Spinal cord (tissue), 10 donors: ENCODE results near the gene MAL. TPM values are rescaled to one million over a fixed set of nuclear protein-coding genes. Genes with fewer than 3 reads are reported as not detected.

Experiments
- DNase-seq, 6 donors: peaks; one replicate each; pipeline versions ENCODE4 v3.0.0 to v3.0.0-alpha.2; 2013 to 2015; ENCODE audit warnings: low spot score in 6 of 6, low read depth in 4 of 6
- H3K27ac ChIP-seq: one replicate; pipeline ENCODE4 v1.5.1; 2013; ENCODE audit warnings: low read depth, low read length, control low read depth
- H3K27me3 ChIP-seq: one replicate; pipeline ENCODE4 v1.6.1; 2013; ENCODE audit warnings: low read length; ENCODE audit not compliant: control insufficient read depth, insufficient read depth
- H3K36me3 ChIP-seq: one replicate; pipeline ENCODE4 v1.6.1; 2013; ENCODE audit warnings: low read length; ENCODE audit not compliant: control insufficient read depth, insufficient read depth
- H3K4me1 ChIP-seq: one replicate; pipeline ENCODE4 v1.6.1; 2013; ENCODE audit warnings: low read length; ENCODE audit not compliant: control insufficient read depth, insufficient read depth
- H3K4me3 ChIP-seq: one replicate; pipeline ENCODE4 v1.5.1; 2013; ENCODE audit warnings: low read depth, low read length, control low read depth
- H3K9me3 ChIP-seq: one replicate; pipeline ENCODE4 v1.6.1; 2013; ENCODE audit warnings: low read length; ENCODE audit not compliant: control insufficient read depth, insufficient read depth
- WGBS: methylation state at CpG from one replicate; pipeline ENCODE4 v1.1.5; 2013; ENCODE audit warnings: missing lambda C conversion rate; ENCODE audit not compliant: insufficient coverage; 5-methylcytosine and 5-hydroxymethylcytosine counted together
- polyA plus RNA-seq, 2 donors: library from polyadenylated mRNA; unstranded; fragments of 120-200 nt; gene quantifications; one replicate each; pipeline ENCODE4 v1.2.1, GENCODE V29; 2013; ENCODE audit not compliant: insufficient read length in 2 of 2
- total RNA-seq, 2 donors: library from RNA; depleted of rRNA in 1 of 2; stranded (reverse); fragments of 120-200 nt in 1 of 2; fragments of >200 nt in 1 of 2; gene quantifications; one replicate each; pipeline versions ENCODE4 v1.2.3 to v1.2.4, GENCODE V29; 2013 to 2014
- donor health status: healthy.

MAL gene
- total and polyA plus RNA-seq, 4 donors: 8.2 to 23.0 (median 18.6) TPM

DNA sequence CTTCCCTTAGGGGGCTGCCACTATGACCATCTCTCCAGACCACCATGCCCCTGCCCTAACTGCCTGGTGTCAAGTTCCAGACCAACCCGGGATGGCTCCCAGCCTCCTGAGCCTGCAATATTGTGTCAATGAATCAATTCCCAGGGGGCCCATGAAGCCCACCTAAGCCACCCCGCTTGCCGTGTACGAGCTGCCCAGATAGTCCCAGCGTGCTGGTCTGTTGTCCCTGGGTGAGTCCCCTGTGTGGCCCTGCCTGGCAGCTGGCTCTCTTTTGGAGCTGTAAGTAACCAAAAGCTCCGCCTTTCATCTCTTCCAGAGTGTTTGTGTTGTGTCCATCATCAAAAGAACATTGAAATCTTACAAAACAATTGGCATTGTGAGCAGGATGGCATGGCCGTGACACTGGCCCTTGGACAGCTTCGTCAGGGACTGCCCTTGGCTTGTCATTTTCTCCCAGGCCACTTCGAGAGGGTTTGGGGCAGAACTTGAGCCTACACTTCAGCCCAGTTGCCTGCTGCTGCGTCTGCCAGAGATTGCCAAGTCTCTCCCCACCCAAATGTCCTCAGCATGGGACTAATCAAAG is 11.3 kb upstream of the MAL start:
- H3K27me3 ChIP-seq: peaks cover 4% of the 10 kb centered on the region
- H3K4me1 ChIP-seq: peaks cover under 1% of the 10 kb centered on the region
- no peak overlapping the region for H3K4me3 ChIP-seq
- H3K36me3 ChIP-seq: no peaks in the 10 kb centered on the region
- WGBS: 73% methylated on average over 9 of the region's 10 CpGs
- no peak for DNase-seq
- H3K9me3 ChIP-seq: no peaks in the 10 kb centered on the region
- H3K27ac ChIP-seq: no peak overlapping the region

- H3K27ac ChIP-seq: no peak overlapping the region
- WGBS: 77% methylated on average over 11 of the region's 15 CpGs
Observed at GRCh38 chr2:95015261-95015912, 10.1 kb upstream of the MAL start.

DNA sequence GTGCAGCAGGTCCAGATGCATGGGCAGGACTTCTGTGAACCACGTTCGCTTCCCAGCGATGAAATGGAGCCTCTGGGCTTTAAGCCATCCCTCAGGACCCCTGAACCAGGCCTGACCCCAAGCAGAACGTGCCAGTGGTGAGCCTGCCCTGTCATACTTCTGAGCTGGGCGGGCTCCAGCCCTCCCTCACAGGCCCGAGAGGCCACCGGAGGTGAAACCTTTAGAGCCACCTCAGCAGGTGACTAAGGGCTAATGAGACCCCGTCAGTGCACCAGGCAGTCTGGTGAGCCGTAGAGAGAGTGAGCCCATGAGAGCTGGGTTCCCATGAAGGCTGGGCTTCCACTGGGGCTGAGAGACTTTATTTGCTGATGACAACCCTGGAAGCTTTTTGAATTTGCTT is 8.9 kb upstream of the MAL start:
- Histone ChIP-seq H3K4me1 (peaks cover 6% of the 10 kb centered on the region), H3K4me3 (no peak overlapping the region), H3K27me3 (peaks cover 4% of the 10 kb centered on the region), H3K27ac (no peak overlapping the region), H3K9me3 (no peaks in the 10 kb centered on the region), H3K36me3 (no peaks in the 10 kb centered on the region)
- DNase-seq: no peak
- WGBS: 70% methylated on average over 9 of the region's 9 CpGs

More at GRCh38 chr2:95015261-95015912, 10.1 kb upstream of the MAL start:
- Histone ChIP-seq H3K4me1 (peaks cover 6% of the 10 kb centered on the region), H3K9me3 (no peaks in the 10 kb centered on the region), H3K36me3 (no peaks in the 10 kb centered on the region), H3K27me3 (peaks cover 4% of the 10 kb centered on the region), H3K4me3 (no peak overlapping the region)
- DNase-seq: no peak

- no peak for DNase-seq
- H3K27me3 ChIP-seq: peaks cover 4% of the 10 kb centered on the region
- no peak overlapping the region for H3K27ac ChIP-seq
- no peaks in the 10 kb centered on the region for H3K36me3 ChIP-seq
- H3K4me1 ChIP-seq: peaks cover 10% of the 10 kb centered on the region
- no peaks in the 10 kb centered on the region for H3K9me3 ChIP-seq
- 79% methylated on average over 6 of the region's 9 CpGs for WGBS
- no peak overlapping the region for H3K4me3 ChIP-seq
Observed at GRCh38 chr2:95017071-95017501, 8.4 kb upstream of the MAL start.

GRCh38 chr2:95017836-95018235 is 7.7 kb upstream of the MAL start:
- no peak overlapping the region for H3K27ac ChIP-seq
- peaks cover 7% of the 10 kb centered on the region for H3K27me3 ChIP-seq
- no peaks in the 10 kb centered on the region for H3K9me3 ChIP-seq
- DNase-seq: no peak
- peaks cover 17% of the 10 kb centered on the region for H3K4me1 ChIP-seq
- 88% methylated on average over 10 of the region's 12 CpGs for WGBS
- no peaks in the 10 kb centered on the region for H3K36me3 ChIP-seq
- no peak overlapping the region for H3K4me3 ChIP-seq

DNA sequence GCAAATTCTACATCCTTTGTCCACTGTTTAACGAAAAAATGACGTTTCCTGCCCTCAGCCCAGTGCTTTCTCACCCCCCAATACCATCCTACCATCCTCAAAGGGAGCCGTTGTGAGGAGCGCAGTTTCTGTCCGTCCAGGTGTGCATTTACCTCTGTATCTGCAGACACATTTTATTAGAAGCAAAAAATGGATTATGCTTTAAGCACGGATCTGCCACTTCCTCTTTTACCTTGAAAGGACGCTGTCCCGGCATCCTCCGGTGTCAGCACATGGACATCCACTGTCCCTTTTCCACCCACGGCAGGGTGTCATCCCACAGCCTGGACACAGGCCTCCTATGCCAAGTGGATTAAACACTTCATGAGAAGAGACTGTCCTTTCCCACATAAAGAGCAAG is 7.2 kb upstream of the MAL start:
- no peaks in the 10 kb centered on the region for H3K36me3 ChIP-seq
- peaks cover 18% of the 10 kb centered on the region for H3K4me1 ChIP-seq
- no peak overlapping the region for H3K4me3 ChIP-seq
- H3K27me3 ChIP-seq: peaks cover 9% of the 10 kb centered on the region
- no peak for DNase-seq
- no peak overlapping the region for H3K27ac ChIP-seq
- H3K9me3 ChIP-seq: no peaks in the 10 kb centered on the region
- 76% methylated on average over 6 of the region's 10 CpGs for WGBS

DNA sequence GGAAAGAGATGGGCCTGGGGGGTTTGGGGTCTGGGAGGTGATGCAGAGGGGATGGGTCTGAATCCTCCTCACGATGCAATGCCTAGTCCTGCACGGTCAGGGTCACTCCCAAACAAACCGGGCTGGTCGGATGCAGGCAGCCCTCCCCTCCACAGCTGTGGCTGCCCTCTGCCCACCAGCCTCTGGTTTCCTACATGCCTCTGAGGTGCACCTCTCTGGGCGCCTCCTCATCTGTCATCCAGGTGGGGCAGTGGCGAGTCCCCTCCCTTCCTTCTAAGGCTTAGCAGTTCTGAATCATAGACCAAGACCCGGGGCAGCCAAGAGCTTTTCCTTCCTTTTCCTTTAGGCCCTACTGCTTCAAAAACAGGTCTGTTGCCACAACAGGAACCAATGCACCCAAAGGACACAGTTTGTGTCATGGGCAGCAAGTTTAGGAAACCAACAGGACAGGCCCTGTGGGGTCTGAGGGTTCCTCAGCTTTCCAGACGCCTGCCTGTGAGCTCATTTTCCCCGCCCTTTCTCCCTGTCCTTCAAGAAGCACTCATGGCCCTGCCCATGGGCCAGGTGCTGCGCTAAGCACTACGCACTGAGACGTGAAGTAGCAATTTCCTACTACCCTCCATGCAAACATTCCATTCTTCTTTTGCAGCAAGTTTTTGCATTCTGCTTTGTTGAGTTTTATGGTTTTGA is 6.5 kb upstream of the MAL start:
- 90% methylated on average over 10 of the region's 12 CpGs for WGBS
- Histone ChIP-seq H3K4me3 (no peak overlapping the region), H3K27ac (no peak overlapping the region), H3K4me1 (peaks cover 22% of the 10 kb centered on the region), H3K36me3 (no peaks in the 10 kb centered on the region), H3K9me3 (no peaks in the 10 kb centered on the region), H3K27me3 (peaks cover 16% of the 10 kb centered on the region)
- no peak for DNase-seq

DNA sequence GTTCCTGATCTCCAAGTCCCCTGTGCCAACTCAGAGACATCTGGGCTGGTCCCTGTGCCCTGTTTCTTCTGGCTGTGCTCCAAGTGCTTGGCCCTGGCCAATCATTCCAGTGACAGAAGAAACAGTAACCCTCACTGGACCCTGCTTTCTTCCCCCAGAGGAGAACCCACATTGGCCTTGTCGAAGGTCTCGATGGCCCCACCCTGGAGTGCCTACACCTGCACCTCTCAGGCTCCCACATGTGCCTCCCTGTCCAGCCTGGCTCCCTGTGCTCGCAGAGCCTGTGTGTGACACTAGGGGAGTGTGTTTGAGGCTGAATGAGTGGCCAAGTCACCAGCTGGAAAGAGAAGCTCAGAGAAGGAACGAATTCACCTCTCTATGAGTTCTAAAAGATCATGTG is 5.9 kb upstream of the MAL start:
- H3K36me3 ChIP-seq: no peaks in the 10 kb centered on the region
- WGBS: 83% methylated on average over 2 of the region's 4 CpGs
- H3K27ac ChIP-seq: no peak overlapping the region
- no peaks in the 10 kb centered on the region for H3K9me3 ChIP-seq
- peaks cover 27% of the 10 kb centered on the region for H3K4me1 ChIP-seq
- peaks cover 20% of the 10 kb centered on the region for H3K27me3 ChIP-seq
- H3K4me3 ChIP-seq: no peak overlapping the region
- DNase-seq: no peak

DNA sequence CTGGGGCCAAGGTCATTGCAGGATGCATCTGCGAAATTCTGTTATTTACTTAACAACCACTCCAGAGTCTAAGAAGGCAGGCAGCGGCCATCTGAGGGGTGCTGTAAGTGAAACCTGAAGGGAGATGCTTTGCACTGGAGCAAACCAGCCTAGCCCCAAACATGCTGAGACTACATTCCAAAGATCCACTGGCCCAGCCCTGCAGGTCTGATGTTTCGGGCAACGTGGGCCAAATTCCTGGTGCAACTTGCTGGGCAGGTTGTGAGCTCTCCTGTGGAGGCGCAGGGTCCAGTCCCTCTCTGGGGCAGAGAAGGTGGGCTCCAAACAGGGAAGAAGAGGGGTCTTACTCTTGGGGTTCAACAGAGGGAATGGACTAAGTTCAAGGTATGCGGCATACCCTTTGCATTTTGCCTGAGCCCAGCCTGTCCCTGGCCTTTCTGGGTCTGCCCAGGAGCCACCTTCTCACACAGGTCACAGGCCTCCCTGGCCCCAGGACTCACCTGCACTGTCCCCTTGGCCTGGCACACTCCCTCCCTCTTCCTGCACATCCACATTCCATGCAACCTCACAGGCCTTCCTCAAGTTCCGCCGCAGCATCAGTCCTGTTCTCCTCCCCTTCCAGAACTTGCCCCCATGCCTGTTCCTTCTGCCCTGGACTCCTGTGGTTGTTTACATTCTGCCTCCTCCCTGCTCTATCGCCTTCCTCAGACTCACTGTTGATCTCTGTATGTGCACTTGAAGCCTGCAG is 5.1 kb upstream of the MAL start:
- no peak overlapping the region for H3K27ac ChIP-seq
- WGBS: 79% methylated on average over 7 of the region's 9 CpGs

More for the DNA sequence above, 5.1 kb upstream of the MAL start:
- no peak for DNase-seq
- H3K4me3 ChIP-seq: no peak overlapping the region
- peaks cover 26% of the 10 kb centered on the region for H3K27me3 ChIP-seq
- no peaks in the 10 kb centered on the region for H3K9me3 ChIP-seq
- H3K36me3 ChIP-seq: no peaks in the 10 kb centered on the region
- H3K4me1 ChIP-seq: peaks cover 36% of the 10 kb centered on the region
